HCT116 (cell line): ENCODE measurements around the gene CHAMP1.

Source experiments
- EGR1 ChIP-seq: IDR thresholded peaks from 2 replicates; pipeline ENCODE4 v1.6.1; 2012; ENCODE audit warnings: low read depth
- EZH2phosphoT487 ChIP-seq: fragments of 200-600 bp; IDR thresholded peaks from 2 replicates; pipeline ENCODE4 v1.6.1; 2018; ENCODE audit warnings: antibody characterized with exemption, borderline replicate concordance
- POLR2A ChIP-seq: IDR thresholded peaks from 2 replicates; pipeline ENCODE4 v1.7.0; 2011; ENCODE audit warnings: borderline replicate concordance; ENCODE audit not compliant: insufficient read depth, insufficient read length; ENCODE audit errors: extremely low read depth
- RAD21 ChIP-seq: IDR thresholded peaks from 2 replicates; pipeline ENCODE4 v1.6.1; 2012; ENCODE audit warnings: low read depth, mild to moderate bottlenecking
- SIN3A ChIP-seq: IDR thresholded peaks from 2 replicates; pipeline ENCODE4 v1.6.1; 2012; ENCODE audit warnings: low read depth
- SP1 ChIP-seq: IDR thresholded peaks from 2 replicates; pipeline ENCODE4 v1.6.1; 2012; ENCODE audit warnings: low read depth
- TF ChIP-seq, protein P1 (sequence below), 3 experiments: fragments of 200-600 bp in 1 of 3; sonication (generic) in 1 of 3; IDR thresholded peaks in 2 of 3; conservative IDR thresholded peaks in 1 of 3; 2 replicates each; pipeline ENCODE4 v1.5.1; 2012 to 2017; ENCODE audit warnings: low read depth in 2 of 3, low read length in 2 of 3, antibody characterized with exemption in 1 of 3, borderline replicate concordance in 1 of 3, control low read depth in 1 of 3, mild to moderate bottlenecking in 1 of 3, mixed read lengths in 1 of 3, mixed run types in 1 of 3, moderate library complexity in 1 of 3; ENCODE audit not compliant: insufficient read depth in 1 of 3
- TF ChIP-seq, protein P2 (sequence below): IDR thresholded peaks from 2 replicates; pipeline ENCODE4 v1.6.1; 2012

DNA sequence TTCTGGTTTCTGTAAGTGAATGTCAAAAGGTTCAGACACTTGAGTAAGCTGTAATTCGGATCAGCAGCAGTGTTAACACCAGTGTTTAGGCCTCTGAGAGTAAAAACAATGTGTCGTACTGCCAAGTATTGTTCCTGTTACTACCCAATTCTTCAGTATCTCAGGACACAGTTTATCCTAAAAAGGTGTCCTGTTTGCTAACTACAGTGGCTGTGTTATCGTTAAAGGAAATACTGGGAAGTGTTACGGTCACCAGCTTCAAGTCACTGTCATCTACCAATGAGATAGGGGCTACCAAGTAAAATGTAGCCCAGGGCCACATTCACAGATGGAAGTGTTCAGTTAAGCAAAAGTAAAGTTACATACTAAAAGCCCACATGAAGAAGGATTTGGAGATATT lies 35.2 kb upstream of the CHAMP1 start:
- TF ChIP-seq SIN3A (no peak), POLR2A (no peak), EZH2phosphoT487 (no peak), RAD21 (no peak), SP1 (no peak), EGR1 (no peak)
- TF ChIP-seq, protein P1, sequence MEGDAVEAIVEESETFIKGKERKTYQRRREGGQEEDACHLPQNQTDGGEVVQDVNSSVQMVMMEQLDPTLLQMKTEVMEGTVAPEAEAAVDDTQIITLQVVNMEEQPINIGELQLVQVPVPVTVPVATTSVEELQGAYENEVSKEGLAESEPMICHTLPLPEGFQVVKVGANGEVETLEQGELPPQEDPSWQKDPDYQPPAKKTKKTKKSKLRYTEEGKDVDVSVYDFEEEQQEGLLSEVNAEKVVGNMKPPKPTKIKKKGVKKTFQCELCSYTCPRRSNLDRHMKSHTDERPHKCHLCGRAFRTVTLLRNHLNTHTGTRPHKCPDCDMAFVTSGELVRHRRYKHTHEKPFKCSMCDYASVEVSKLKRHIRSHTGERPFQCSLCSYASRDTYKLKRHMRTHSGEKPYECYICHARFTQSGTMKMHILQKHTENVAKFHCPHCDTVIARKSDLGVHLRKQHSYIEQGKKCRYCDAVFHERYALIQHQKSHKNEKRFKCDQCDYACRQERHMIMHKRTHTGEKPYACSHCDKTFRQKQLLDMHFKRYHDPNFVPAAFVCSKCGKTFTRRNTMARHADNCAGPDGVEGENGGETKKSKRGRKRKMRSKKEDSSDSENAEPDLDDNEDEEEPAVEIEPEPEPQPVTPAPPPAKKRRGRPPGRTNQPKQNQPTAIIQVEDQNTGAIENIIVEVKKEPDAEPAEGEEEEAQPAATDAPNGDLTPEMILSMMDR (IDR thresholded peaks at IDR 0.05 in 2 of 3, conservative IDR thresholded peaks at IDR 0.05 in 1 of 3; ENCODE audit: borderline replicate concordance in 1 of 3, insufficient read depth in 1 of 3, low read depth in 2 of 3, low read length in 2 of 3), result no peak
- TF ChIP-seq, protein P2, sequence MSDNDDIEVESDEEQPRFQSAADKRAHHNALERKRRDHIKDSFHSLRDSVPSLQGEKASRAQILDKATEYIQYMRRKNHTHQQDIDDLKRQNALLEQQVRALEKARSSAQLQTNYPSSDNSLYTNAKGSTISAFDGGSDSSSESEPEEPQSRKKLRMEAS, result no peak
